T-cell (primary cell): ENCODE results near the gene SHROOM3. TPM values are rescaled to one million over a fixed set of nuclear protein-coding genes. Genes with fewer than 3 reads are reported as not detected.

ENCODE experiments used
- ATAC-seq, 4 experiments: fragments of 200-7000 bp in 3 of 4; fragments of 150-1000 bp in 1 of 4; cut with Tn5 transposase; replicated peaks in 1 of 4; 1 replicate in 3 of 4; 2 replicates in 1 of 4; pipeline ENCODE4 v1.10.0; 2021; ENCODE audit warnings: moderate library complexity in 3 of 4, mild to moderate bottlenecking in 2 of 4, moderate number of reproducible peaks in 1 of 4
- CTCF ChIA-PET, 2 donors: fragments of 300-600 bp; sonication (Branson Sonifier 250); formaldehyde crosslinking; loops; one replicate each; lab custom pipeline; 2022; ENCODE audit warnings: antibody characterized with exemption in 2 of 2; lab: Charles Lee
- POLR2A ChIA-PET, 2 donors: fragments of 300-600 bp; sonication (Branson Sonifier 250); formaldehyde crosslinking; loops; one replicate each; lab custom pipeline; 2022; ENCODE audit warnings: antibody characterized with exemption in 2 of 2; lab: Charles Lee
- DNase-seq, 35 experiments: peaks; one replicate each; pipeline versions ENCODE4 v3.0.0 to v3.0.0-alpha.2; 2013 to 2023
- H3K27ac ChIP-seq: one replicate; pipeline ENCODE4 v1.5.1; 2013; ENCODE audit warnings: low read length
- H3K27me3 ChIP-seq, 2 experiments: replicated peaks in 1 of 2; 1 replicate in 1 of 2; 2 replicates in 1 of 2; pipeline versions ENCODE4 v1.6.1 to v1.7.0; 2013; ENCODE audit warnings: low read length in 1 of 2, mixed read lengths in 1 of 2; ENCODE audit not compliant: control insufficient read depth in 2 of 2, insufficient read depth in 2 of 2; ENCODE audit errors: extremely low read depth in 1 of 2
- H3K36me3 ChIP-seq, 2 donors: 1 replicate in 1 of 2; 2 replicates in 1 of 2; pipeline versions ENCODE4 v1.6.1 to v1.7.0; 2013; ENCODE audit warnings: low read length in 1 of 2; ENCODE audit not compliant: control insufficient read depth in 2 of 2, insufficient read depth in 1 of 2; ENCODE audit errors: extremely low read depth in 1 of 2
- H3K4me1 ChIP-seq, 2 experiments: 1 replicate in 1 of 2; 2 replicates in 1 of 2; pipeline versions ENCODE4 v1.6.1 to v1.7.0; 2013; ENCODE audit warnings: low read length in 2 of 2, mixed read lengths in 1 of 2; ENCODE audit not compliant: insufficient read depth in 2 of 2, control insufficient read depth in 1 of 2; ENCODE audit errors: extremely low read depth in 1 of 2
- H3K4me3 ChIP-seq, 2 donors: 1 replicate in 1 of 2; 2 replicates in 1 of 2; pipeline versions ENCODE4 v1.5.1 to v1.7.0; 2013; ENCODE audit warnings: mild to moderate bottlenecking in 2 of 2, low read length in 1 of 2, moderate library complexity in 1 of 2; ENCODE audit not compliant: control insufficient read depth in 1 of 2; ENCODE audit errors: extremely low read depth in 1 of 2
- H3K9me3 ChIP-seq: 2 replicates; pipeline ENCODE4 v1.7.0; 2013
- H3K27ac Mint-ChIP-seq, 2 donors: one replicate each; pipeline ENCODE4 v1.8.0; 2020 to 2021; ENCODE audit warnings: mild to moderate bottlenecking in 2 of 2, mixed read lengths in 2 of 2
- H3K27me3 Mint-ChIP-seq, 2 donors: one replicate each; pipeline ENCODE4 v1.8.0; 2021 to 2022; ENCODE audit warnings: mixed read lengths in 2 of 2
- H3K36me3 Mint-ChIP-seq: one replicate; pipeline ENCODE4 v1.8.0; 2021; ENCODE audit warnings: mixed read lengths
- H3K4me1 Mint-ChIP-seq, 3 donors: one replicate each; pipeline ENCODE4 v1.8.0; 2020 to 2022; ENCODE audit warnings: mixed read lengths in 3 of 3, mild to moderate bottlenecking in 1 of 3
- H3K4me3 Mint-ChIP-seq, 3 donors: one replicate each; pipeline ENCODE4 v1.8.0; 2020 to 2022; ENCODE audit warnings: mild to moderate bottlenecking in 3 of 3, mixed read lengths in 3 of 3, moderate library complexity in 3 of 3
- H3K9me3 Mint-ChIP-seq, 3 donors: one replicate each; pipeline ENCODE4 v1.8.0; 2020 to 2022; ENCODE audit warnings: mixed read lengths in 3 of 3
- WGBS: methylation state at CpG from one replicate; pipeline ENCODE4 v1.1.5; 2013; ENCODE audit warnings: missing lambda C conversion rate; ENCODE audit not compliant: insufficient coverage; 5-methylcytosine and 5-hydroxymethylcytosine counted together
- total RNA-seq, 35 experiments: library from RNA in 6 of 35; stranded (reverse) in 6 of 35; fragments of 120-200 nt in 1 of 35; gene quantifications; one replicate each; pipeline versions ENCODE4 v1.2.1 to v1.2.4 and lab custom pipeline; 2013 to 2026

SHROOM3 gene
- total RNA-seq, 5 donors from 2014 or later (not counting 1 experiment from before 2014, with no cell fraction given) = 0.22 to 1.1 (median 0.33) TPM; not detected in 2

DNA sequence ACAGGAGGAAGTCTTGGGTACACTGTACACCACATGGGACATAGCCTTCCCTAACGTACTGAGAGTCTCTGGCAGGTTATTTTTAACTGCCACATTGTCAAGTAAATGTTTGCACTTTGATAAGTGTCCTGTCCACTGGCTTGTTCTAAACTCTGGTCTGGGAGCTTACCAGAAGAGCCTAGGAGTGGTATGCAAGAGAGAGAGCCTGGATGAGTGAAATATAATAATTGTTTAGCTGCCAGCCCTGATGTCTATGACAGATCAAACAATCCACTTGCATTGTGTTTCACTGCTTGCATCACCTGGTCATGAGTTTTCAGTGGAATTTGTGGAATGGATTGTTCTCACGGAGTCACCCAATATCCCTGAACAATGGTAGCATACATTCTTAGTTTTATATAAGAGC lies 91.6 kb downstream of the SHROOM3 start:
- Mint-ChIP-seq H3K27ac (no peak overlapping the region), H3K4me3 (no peak overlapping the region), H3K4me1 (no peaks in the 10 kb centered on the region), H3K27me3 (peaks cover 12 to 14% of the 10 kb centered on the region in 2 donors), H3K9me3 (no peaks in the 10 kb centered on the region), H3K36me3 (no peaks in the 10 kb centered on the region)
- H3K36me3 ChIP-seq = no peaks in the 10 kb centered on the region
- H3K4me1 ChIP-seq = no peaks in the 10 kb centered on the region
- WGBS = no CpG with 5 or more reads among the region's 2 CpGs
- H3K4me3 ChIP-seq = no peak overlapping the region
- peaks cover 0 to 3% of the 10 kb centered on the region in 2 experiments for H3K27me3 ChIP-seq
- no peaks in the 10 kb centered on the region for H3K9me3 ChIP-seq
- DNase-seq (no peak), ATAC-seq (no peak)
- no peak overlapping the region for H3K27ac ChIP-seq
- CTCF ChIA-PET = no interaction called here
- POLR2A ChIA-PET = no interaction called here

GRCh38 chr4:76527666-76528065 lies 92.6 kb downstream of the SHROOM3 start:
- no peak overlapping the region for H3K4me3 Mint-ChIP-seq
- POLR2A ChIA-PET = no interaction called here
- CTCF ChIA-PET = no interaction called here
- Histone ChIP-seq H3K4me3 (no peak overlapping the region), H3K9me3 (no peaks in the 10 kb centered on the region), H3K27me3 (peaks cover 0 to 3% of the 10 kb centered on the region in 2 experiments), H3K4me1 (no peaks in the 10 kb centered on the region), H3K36me3 (no peaks in the 10 kb centered on the region), H3K27ac (no peak overlapping the region)
- H3K27ac Mint-ChIP-seq = no peak overlapping the region
- H3K36me3 Mint-ChIP-seq = no peaks in the 10 kb centered on the region
- H3K9me3 Mint-ChIP-seq = no peaks in the 10 kb centered on the region
- no peak for DNase-seq
- no peaks in the 10 kb centered on the region for H3K4me1 Mint-ChIP-seq
- 60% methylated on average over 1 of the region's 5 CpGs for WGBS
- H3K27me3 Mint-ChIP-seq = peaks cover 12 to 18% of the 10 kb centered on the region in 2 donors
- ATAC-seq = no peak

DNA sequence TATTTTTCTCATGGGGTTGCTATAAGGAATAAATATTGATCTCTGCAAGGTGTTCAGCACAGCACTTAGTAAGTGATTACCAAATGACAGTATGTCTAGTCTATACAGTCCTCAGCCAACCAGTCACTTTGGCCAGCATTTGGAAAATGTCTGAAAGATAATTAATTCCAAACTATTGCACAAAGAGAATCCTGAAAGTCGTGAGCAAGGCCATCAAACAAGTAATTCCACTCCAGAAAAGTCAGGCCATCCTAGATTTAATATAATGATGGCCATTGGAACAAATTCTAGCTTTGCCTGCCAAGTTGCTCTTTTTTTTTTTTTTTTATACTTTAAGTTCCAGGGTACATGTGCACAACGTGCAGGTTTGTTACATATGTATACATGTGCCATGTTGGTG lies 96.6 kb downstream of the SHROOM3 start:
- H3K4me3 ChIP-seq = no peak overlapping the region
- ATAC-seq = no peak
- Mint-ChIP-seq H3K36me3 (no peaks in the 10 kb centered on the region), H3K4me3 (no peak overlapping the region), H3K4me1 (no peaks in the 10 kb centered on the region), H3K9me3 (no peaks in the 10 kb centered on the region), H3K27me3 (peaks cover 10 to 11% of the 10 kb centered on the region in 2 donors), H3K27ac (no peak overlapping the region)
- no peaks in the 10 kb centered on the region for H3K9me3 ChIP-seq
- no CpG with 5 or more reads among the region's 2 CpGs for WGBS
- no peaks in the 10 kb centered on the region for H3K4me1 ChIP-seq
- POLR2A ChIA-PET = interaction anchor here in 1 of 2 donors (0.6 kb wide), 1 partner anchor 32 kb away, joined by 3 read pairs; no protein-coding TSS in a partner anchor
- H3K27ac ChIP-seq = no peak overlapping the region
- H3K36me3 ChIP-seq = no peaks in the 10 kb centered on the region
- H3K27me3 ChIP-seq = no peaks in the 10 kb centered on the region
- CTCF ChIA-PET = interaction anchor here in 1 of 2 donors (0.6 to 0.8 kb wide), 2 partner anchors 9 to 489 kb away, joined by 3 read pairs; no protein-coding TSS in a partner anchor
- DNase-seq = no peak

- POLR2A ChIA-PET = no interaction called here
- Mint-ChIP-seq H3K27ac (no peak overlapping the region), H3K36me3 (no peaks in the 10 kb centered on the region), H3K27me3 (peaks cover 6 to 11% of the 10 kb centered on the region in 2 donors), H3K4me3 (no peak overlapping the region), H3K9me3 (no peaks in the 10 kb centered on the region), H3K4me1 (no peaks in the 10 kb centered on the region)
- Histone ChIP-seq H3K27ac (no peak overlapping the region), H3K4me3 (no peak overlapping the region), H3K4me1 (no peaks in the 10 kb centered on the region), H3K36me3 (no peaks in the 10 kb centered on the region), H3K27me3 (no peaks in the 10 kb centered on the region), H3K9me3 (no peaks in the 10 kb centered on the region)
- DNase-seq (no peak), ATAC-seq (no peak)
- WGBS = no CpG with 5 or more reads among the region's 2 CpGs
- CTCF ChIA-PET = no interaction called here
These were observed 97.8 kb downstream of the SHROOM3 start for GRCh38 chr4:76532805-76533204.

GRCh38 chr4:76533314-76533713 lies 98.3 kb downstream of the SHROOM3 start:
- H3K4me3 Mint-ChIP-seq = no peak overlapping the region
- DNase-seq (no peak), ATAC-seq (no peak)
- H3K4me1 Mint-ChIP-seq = no peaks in the 10 kb centered on the region
- H3K27me3 Mint-ChIP-seq = peaks cover 6 to 14% of the 10 kb centered on the region in 2 donors
- no peaks in the 10 kb centered on the region for H3K4me1 ChIP-seq
- H3K27ac ChIP-seq = no peak overlapping the region
- no peak overlapping the region for H3K27ac Mint-ChIP-seq
- no peaks in the 10 kb centered on the region for H3K9me3 ChIP-seq
- POLR2A ChIA-PET = no interaction called here
- no peaks in the 10 kb centered on the region for H3K9me3 Mint-ChIP-seq
- H3K4me3 ChIP-seq = no peak overlapping the region
- CTCF ChIA-PET = no interaction called here
- H3K36me3 ChIP-seq = no peaks in the 10 kb centered on the region
- H3K27me3 ChIP-seq = no peaks in the 10 kb centered on the region
- no peaks in the 10 kb centered on the region for H3K36me3 Mint-ChIP-seq

DNA sequence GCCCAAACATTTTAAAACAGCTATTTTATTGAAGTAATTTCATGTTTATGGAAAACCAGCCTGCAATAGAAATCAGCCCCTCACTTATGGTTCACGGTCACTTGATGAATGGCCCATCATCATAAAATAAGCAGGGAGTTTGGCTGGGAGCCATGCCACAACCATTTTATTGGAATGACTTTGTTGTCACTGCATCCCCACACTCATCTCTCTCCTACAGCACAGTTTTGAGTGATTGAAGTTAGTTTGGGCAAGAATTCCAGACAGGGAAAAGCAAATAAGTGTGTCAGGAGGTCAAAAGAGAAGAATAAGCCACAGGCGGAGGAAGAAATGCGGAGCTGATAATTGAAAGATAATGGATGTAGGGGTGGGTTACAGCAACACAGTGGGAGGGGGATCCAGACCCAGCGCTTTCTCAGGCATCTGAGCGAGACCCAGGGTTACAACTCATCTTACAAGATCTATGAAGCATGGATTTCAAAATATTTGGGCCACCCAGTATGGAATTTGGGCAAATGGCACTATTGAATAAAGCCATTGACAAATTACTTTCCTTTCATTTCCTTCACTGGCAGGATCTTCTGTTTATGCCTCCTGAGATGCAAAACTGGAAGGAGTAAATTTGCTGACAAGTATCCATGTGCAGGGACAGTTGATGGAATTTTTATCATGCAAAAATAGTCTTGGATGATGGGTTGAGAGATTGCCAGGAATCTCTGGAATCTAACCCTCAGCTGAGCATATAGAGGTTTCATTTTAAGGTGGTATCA lies 100.8 kb downstream of the SHROOM3 start:
- no peak for DNase-seq

More for the DNA sequence above, 100.8 kb downstream of the SHROOM3 start:
- no peaks in the 10 kb centered on the region for H3K36me3 ChIP-seq
- H3K27ac ChIP-seq = no peak overlapping the region
- ATAC-seq = no peak
- no peaks in the 10 kb centered on the region for H3K4me1 ChIP-seq
- no peaks in the 10 kb centered on the region for H3K9me3 ChIP-seq
- POLR2A ChIA-PET = no interaction called here
- H3K4me3 Mint-ChIP-seq = no peak overlapping the region
- CTCF ChIA-PET = no interaction called here
- peaks cover 3 to 7% of the 10 kb centered on the region in 2 donors for H3K27me3 Mint-ChIP-seq
- H3K9me3 Mint-ChIP-seq = no peaks in the 10 kb centered on the region
- no peaks in the 10 kb centered on the region for H3K27me3 ChIP-seq
- no peak overlapping the region for H3K4me3 ChIP-seq
- no peak overlapping the region for H3K27ac Mint-ChIP-seq
- no peaks in the 10 kb centered on the region for H3K36me3 Mint-ChIP-seq
- H3K4me1 Mint-ChIP-seq = no peaks in the 10 kb centered on the region
- WGBS = no CpG with 5 or more reads among the region's 5 CpGs
